Liver (tissue), 3 donors: ENCODE measurements around the gene ETF1.

Experiments
- CTCF ChIP-seq: fragments of 150-350 bp; IDR thresholded peaks from 2 replicates; pipeline ENCODE4 v1.5.1; 2017; ENCODE audit warnings: improper control_type of control experiment, low read depth, low read length; ENCODE audit not compliant: missing input control
- GABPA ChIP-seq, 2 donors: IDR thresholded peaks in 1 of 2; conservative IDR thresholded peaks in 1 of 2; 2 replicates each; pipeline ENCODE4 v1.6.1; 2016; ENCODE audit warnings: antibody characterized with exemption in 2 of 2, mild to moderate bottlenecking in 1 of 2, moderate library complexity in 1 of 2
- HNF4G ChIP-seq: IDR thresholded peaks from 2 replicates; pipeline ENCODE4 v1.6.1; 2016; ENCODE audit warnings: antibody characterized with exemption
- JUND ChIP-seq, 2 donors: IDR thresholded peaks; 2 replicates each; pipeline ENCODE4 v1.6.1; 2016; ENCODE audit warnings: antibody characterized with exemption in 2 of 2
- YY1 ChIP-seq: IDR thresholded peaks from 2 replicates; pipeline ENCODE4 v1.6.1; 2016; ENCODE audit warnings: antibody characterized with exemption, mild to moderate bottlenecking
- donor health status: healthy.
- donor health status: healthy.

- TF ChIP-seq CTCF (no peak), HNF4G (no peak), YY1 (no peak), JUND (IDR thresholded peaks at IDR 0.05) (no peak), GABPA (IDR thresholded peaks at IDR 0.05 in 1 of 2, conservative IDR thresholded peaks at IDR 0.05 in 1 of 2) (no peak)
These were observed 4.0 kb downstream of the ETF1 start for GRCh38 chr5:138538943-138539627.
